HepG2 (cell line): ENCODE data around the gene RSPRY1. TPM values are rescaled to one million over a fixed set of nuclear protein-coding genes. Genes with fewer than 3 reads are reported as not detected.

Experiments used
- BORCS8-MEF2B ChIP-seq: sonication (generic); formaldehyde crosslinking; IDR thresholded peaks from 2 replicates; pipeline ENCODE4 v1.8.0; 2022; ENCODE audit warnings: mild to moderate bottlenecking, missing genetic modification reagents
- CAMTA2 ChIP-seq: sonication (generic); formaldehyde crosslinking; IDR thresholded peaks from 2 replicates; pipeline ENCODE4 v1.4.0; 2020; ENCODE audit warnings: mild to moderate bottlenecking, missing genetic modification reagents, borderline replicate concordance
- CBX5 ChIP-seq: sonication (generic); formaldehyde crosslinking; IDR thresholded peaks from 2 replicates; pipeline ENCODE4 v1.4.0; 2020; ENCODE audit warnings: missing genetic modification reagents, borderline replicate concordance
- IRF2 ChIP-seq: IDR thresholded peaks from 2 replicates; pipeline ENCODE4 v1.6.1; 2018; ENCODE audit warnings: missing genetic modification reagents, missing compliant biosample characterization
- MBNL3 ChIP-seq: fragments of 250-450 bp; sonication (Bioruptor Pico); conservative IDR thresholded peaks from 2 replicates; pipeline ENCODE4 v1.8.0; 2022; ENCODE audit warnings: mild to moderate bottlenecking, inconsistent platforms
- PTBP1 ChIP-seq: fragments of 200-400 bp; formaldehyde crosslinking; IDR thresholded peaks from 2 replicates; pipeline ENCODE4 v1.6.1; 2018; ENCODE audit warnings: low read length, low read depth; ENCODE audit not compliant: poor library complexity, severe bottlenecking
- SMAD9 ChIP-seq: sonication (generic); formaldehyde crosslinking; IDR thresholded peaks from 2 replicates; pipeline ENCODE4 v1.5.1; 2020; ENCODE audit warnings: mild to moderate bottlenecking, missing genetic modification reagents
- SNRNP70 ChIP-seq: fragments of 200-400 bp; formaldehyde crosslinking; IDR thresholded peaks from 2 replicates; pipeline ENCODE4 v1.6.1; 2017; ENCODE audit warnings: mild to moderate bottlenecking, low read depth, low read length, moderate library complexity
- SOX6 ChIP-seq, 2 experiments: fragments of 450-650 bp in 1 of 2; sonication (generic) in 1 of 2; formaldehyde crosslinking in 1 of 2; IDR thresholded peaks; 2 replicates each; pipeline versions ENCODE4 v1.4.0 to v1.6.1; 2017 to 2020; ENCODE audit warnings: antibody characterized with exemption in 1 of 2, mild to moderate bottlenecking in 1 of 2, missing genetic modification reagents in 1 of 2
- SP4 ChIP-seq: sonication (generic); formaldehyde crosslinking; IDR thresholded peaks from 2 replicates; pipeline ENCODE4 v1.8.1; 2023; ENCODE audit warnings: mild to moderate bottlenecking, missing genetic modification reagents
- TAF1 ChIP-seq: sonication (generic); formaldehyde crosslinking; IDR thresholded peaks from 2 replicates; pipeline ENCODE4 v1.4.0; 2020; ENCODE audit warnings: missing genetic modification reagents
- YY1 ChIP-seq: IDR thresholded peaks from 2 replicates; pipeline ENCODE4 v1.6.1; 2011; ENCODE audit warnings: low read length, low read depth, moderate library complexity, mild to moderate bottlenecking; ENCODE audit not compliant: insufficient read depth, insufficient replicate concordance
- ZBTB7B ChIP-seq: sonication (generic); formaldehyde crosslinking; IDR thresholded peaks from 2 replicates; pipeline ENCODE4 v1.4.0; 2020; ENCODE audit warnings: missing genetic modification reagents
- ZC3H4 ChIP-seq: sonication (generic); formaldehyde crosslinking; IDR thresholded peaks from 2 replicates; pipeline ENCODE4 v1.4.0; 2020; ENCODE audit warnings: missing genetic modification reagents, borderline replicate concordance
- ZNF326 ChIP-seq: sonication (generic); formaldehyde crosslinking; IDR thresholded peaks from 2 replicates; pipeline ENCODE4 v1.4.0; 2020; ENCODE audit warnings: missing genetic modification reagents, borderline replicate concordance
- ZNF496 ChIP-seq: sonication (generic); formaldehyde crosslinking; IDR thresholded peaks from 2 replicates; pipeline ENCODE4 v1.8.1; 2023; ENCODE audit warnings: mild to moderate bottlenecking, moderate library complexity, missing genetic modification reagents; ENCODE audit not compliant: insufficient replicate concordance
- ZNF761 ChIP-seq: sonication (generic); formaldehyde crosslinking; conservative IDR thresholded peaks from 2 replicates; pipeline ENCODE4 v1.4.0; 2020; ENCODE audit warnings: mild to moderate bottlenecking, missing genetic modification reagents
- polyA plus RNA-seq, 8 experiments: library from polyadenylated mRNA; depleted of rRNA in 3 of 8; stranded (reverse) in 7 of 8; unstranded in 1 of 8; fragments of >200 nt; fragmentation: Illumina TruSeq in 4 of 8; extraction: Trizol in 4 of 8; gene quantifications; 2 replicates each; pipeline versions ENCODE4 v1.2.1 to v1.2.3, GENCODE V29; 2011 to 2016; ENCODE audit warnings: low read depth in 4 of 8, missing spikeins in 1 of 8, mixed read lengths in 1 of 8; ENCODE audit not compliant: insufficient read depth in 1 of 8
- total RNA-seq, 5 experiments: library from RNA; depleted of rRNA; stranded (reverse); fragments of >200 nt; fragmentation: Illumina TruSeq; extraction: Trizol; gene quantifications; 2 replicates each; pipeline ENCODE4 v1.2.3, GENCODE V29; 2016; ENCODE audit warnings: low read depth in 1 of 5
- TF ChIP-seq, protein P1 (sequence below): IDR thresholded peaks from 2 replicates; pipeline ENCODE4 v1.6.1; 2016; ENCODE audit warnings: missing compliant biosample characterization, missing genetic modification reagents, borderline replicate concordance
- TF ChIP-seq, protein P2 (sequence below): IDR thresholded peaks from 2 replicates; pipeline ENCODE4 v1.6.1; 2016; ENCODE audit warnings: control low read depth
- TF ChIP-seq, protein P3 (sequence below): sonication (generic); formaldehyde crosslinking; IDR thresholded peaks from 2 replicates; pipeline ENCODE4 v1.9.0; 2021; ENCODE audit warnings: missing genetic modification reagents, mild to moderate bottlenecking, borderline replicate concordance
- TF ChIP-seq, protein P4 (sequence below): sonication (generic); formaldehyde crosslinking; IDR thresholded peaks from 2 replicates; pipeline ENCODE4 v1.4.0; 2020; ENCODE audit warnings: mild to moderate bottlenecking, missing genetic modification reagents
- TF ChIP-seq, protein P5 (sequence below): sonication (generic); formaldehyde crosslinking; IDR thresholded peaks from 2 replicates; pipeline ENCODE4 v1.4.0; 2020; ENCODE audit warnings: missing genetic modification reagents

Gene RSPRY1
- total and polyA plus RNA-seq, 2 of the 13 experiments (the other 11 are each of a cell fraction or from before 2014, with no cell fraction given), result 53.4 to 61.0 TPM

DNA sequence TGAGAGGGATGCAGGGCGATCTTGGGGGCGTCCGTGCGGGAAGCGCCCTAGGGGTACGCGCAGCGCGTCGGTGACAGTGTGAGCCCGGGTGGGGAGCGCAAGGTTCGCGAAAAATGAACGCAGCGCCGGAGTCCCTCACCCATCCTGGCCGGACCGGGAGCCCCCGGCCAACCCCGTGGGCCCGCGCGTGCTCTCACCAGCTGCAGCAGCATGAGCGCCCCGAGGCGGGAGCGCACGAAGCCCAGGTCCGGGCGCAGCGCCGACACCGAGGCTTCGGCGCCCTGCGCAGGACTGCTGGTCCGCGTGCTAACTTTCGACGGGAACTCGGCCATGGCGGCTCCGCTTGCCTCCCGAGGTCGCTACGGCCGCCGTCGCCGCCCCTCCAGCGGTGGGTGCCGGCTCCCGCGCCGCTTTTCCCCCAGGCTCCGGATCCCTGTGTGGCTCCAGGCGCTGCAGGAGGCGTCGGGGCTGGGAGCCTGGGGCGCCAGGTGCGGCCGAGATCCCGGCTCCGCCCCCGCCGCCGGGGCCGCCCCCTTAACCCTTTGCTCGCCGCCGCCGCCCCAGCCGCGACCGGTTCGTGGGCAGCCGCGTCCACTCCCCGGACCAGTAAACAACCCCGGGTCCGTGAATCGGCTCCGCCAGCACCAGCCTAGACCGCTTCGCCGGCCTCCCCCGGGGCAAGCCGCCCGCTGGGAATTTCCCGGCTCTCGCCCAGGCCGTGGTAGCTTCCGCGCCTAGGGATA lies 98.3 kb downstream of the RSPRY1 start, which contains the start of gene PLLP (continued):
- TF ChIP-seq, protein P1, sequence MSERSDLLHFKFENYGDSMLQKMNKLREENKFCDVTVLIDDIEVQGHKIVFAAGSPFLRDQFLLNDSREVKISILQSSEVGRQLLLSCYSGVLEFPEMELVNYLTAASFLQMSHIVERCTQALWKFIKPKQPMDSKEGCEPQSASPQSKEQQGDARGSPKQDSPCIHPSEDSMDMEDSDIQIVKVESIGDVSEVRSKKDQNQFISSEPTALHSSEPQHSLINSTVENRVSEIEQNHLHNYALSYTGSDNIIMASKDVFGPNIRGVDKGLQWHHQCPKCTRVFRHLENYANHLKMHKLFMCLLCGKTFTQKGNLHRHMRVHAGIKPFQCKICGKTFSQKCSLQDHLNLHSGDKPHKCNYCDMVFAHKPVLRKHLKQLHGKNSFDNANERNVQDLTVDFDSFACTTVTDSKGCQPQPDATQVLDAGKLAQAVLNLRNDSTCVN (CRISPR knock-in tag), result peak; percentile 71; the same call in 1 of the 2 replicates
- TF ChIP-seq, protein P2, sequence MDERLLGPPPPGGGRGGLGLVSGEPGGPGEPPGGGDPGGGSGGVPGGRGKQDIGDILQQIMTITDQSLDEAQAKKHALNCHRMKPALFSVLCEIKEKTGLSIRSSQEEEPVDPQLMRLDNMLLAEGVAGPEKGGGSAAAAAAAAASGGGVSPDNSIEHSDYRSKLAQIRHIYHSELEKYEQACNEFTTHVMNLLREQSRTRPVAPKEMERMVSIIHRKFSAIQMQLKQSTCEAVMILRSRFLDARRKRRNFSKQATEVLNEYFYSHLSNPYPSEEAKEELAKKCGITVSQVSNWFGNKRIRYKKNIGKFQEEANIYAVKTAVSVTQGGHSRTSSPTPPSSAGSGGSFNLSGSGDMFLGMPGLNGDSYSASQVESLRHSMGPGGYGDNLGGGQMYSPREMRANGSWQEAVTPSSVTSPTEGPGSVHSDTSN, result no peak
- TF ChIP-seq ZNF761 (CRISPR knock-in tag) (peak; percentile 75; the same call in 1 of the 2 replicates), CBX5 (CRISPR knock-in tag) (no peak), YY1 (peak; percentile 54), IRF2 (CRISPR knock-in tag) (peak; percentile 17; the same call in 1 of the 2 replicates), PTBP1 (peak; percentile 51), ZBTB7B (CRISPR knock-in tag) (no peak; the same call in 1 of the 2 replicates), ZC3H4 (CRISPR knock-in tag) (no peak), ZNF496 (CRISPR knock-in tag) (no peak), BORCS8-MEF2B (CRISPR knock-in tag) (peak; percentile 92), SP4 (CRISPR knock-in tag) (peak; percentile 95), SOX6 (IDR thresholded peaks at IDR 0.05) (no peak), SOX6 (CRISPR knock-in tag; IDR thresholded peaks at IDR 0.05) (no peak), MBNL3 (no peak), CAMTA2 (CRISPR knock-in tag) (peak; percentile 85; the same call in 1 of the 2 replicates), SMAD9 (CRISPR knock-in tag) (peak; percentile 92), TAF1 (CRISPR knock-in tag) (peak; percentile 97), SNRNP70 (no peak), ZNF326 (CRISPR knock-in tag) (no peak)
- TF ChIP-seq, protein P3, sequence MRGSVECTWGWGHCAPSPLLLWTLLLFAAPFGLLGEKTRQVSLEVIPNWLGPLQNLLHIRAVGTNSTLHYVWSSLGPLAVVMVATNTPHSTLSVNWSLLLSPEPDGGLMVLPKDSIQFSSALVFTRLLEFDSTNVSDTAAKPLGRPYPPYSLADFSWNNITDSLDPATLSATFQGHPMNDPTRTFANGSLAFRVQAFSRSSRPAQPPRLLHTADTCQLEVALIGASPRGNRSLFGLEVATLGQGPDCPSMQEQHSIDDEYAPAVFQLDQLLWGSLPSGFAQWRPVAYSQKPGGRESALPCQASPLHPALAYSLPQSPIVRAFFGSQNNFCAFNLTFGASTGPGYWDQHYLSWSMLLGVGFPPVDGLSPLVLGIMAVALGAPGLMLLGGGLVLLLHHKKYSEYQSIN (CRISPR knock-in tag), result 0 out of 2 replicates have a peak, but pooled peaks have one; percentile 83
- TF ChIP-seq, protein P4, sequence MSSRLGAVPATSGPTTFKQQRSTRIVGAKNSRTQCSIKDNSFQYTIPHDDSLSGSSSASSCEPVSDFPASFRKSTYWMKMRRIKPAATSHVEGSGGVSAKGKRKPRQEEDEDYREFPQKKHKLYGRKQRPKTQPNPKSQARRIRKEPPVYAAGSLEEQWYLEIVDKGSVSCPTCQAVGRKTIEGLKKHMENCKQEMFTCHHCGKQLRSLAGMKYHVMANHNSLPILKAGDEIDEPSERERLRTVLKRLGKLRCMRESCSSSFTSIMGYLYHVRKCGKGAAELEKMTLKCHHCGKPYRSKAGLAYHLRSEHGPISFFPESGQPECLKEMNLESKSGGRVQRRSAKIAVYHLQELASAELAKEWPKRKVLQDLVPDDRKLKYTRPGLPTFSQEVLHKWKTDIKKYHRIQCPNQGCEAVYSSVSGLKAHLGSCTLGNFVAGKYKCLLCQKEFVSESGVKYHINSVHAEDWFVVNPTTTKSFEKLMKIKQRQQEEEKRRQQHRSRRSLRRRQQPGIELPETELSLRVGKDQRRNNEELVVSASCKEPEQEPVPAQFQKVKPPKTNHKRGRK (CRISPR knock-in tag), result no peak
- TF ChIP-seq, protein P5, sequence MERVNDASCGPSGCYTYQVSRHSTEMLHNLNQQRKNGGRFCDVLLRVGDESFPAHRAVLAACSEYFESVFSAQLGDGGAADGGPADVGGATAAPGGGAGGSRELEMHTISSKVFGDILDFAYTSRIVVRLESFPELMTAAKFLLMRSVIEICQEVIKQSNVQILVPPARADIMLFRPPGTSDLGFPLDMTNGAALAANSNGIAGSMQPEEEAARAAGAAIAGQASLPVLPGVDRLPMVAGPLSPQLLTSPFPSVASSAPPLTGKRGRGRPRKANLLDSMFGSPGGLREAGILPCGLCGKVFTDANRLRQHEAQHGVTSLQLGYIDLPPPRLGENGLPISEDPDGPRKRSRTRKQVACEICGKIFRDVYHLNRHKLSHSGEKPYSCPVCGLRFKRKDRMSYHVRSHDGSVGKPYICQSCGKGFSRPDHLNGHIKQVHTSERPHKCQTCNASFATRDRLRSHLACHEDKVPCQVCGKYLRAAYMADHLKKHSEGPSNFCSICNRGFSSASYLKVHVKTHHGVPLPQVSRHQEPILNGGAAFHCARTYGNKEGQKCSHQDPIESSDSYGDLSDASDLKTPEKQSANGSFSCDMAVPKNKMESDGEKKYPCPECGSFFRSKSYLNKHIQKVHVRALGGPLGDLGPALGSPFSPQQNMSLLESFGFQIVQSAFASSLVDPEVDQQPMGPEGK (CRISPR knock-in tag), result peak; percentile 56; the same call in 1 of the 2 replicates
